GM21717 (cell line): ENCODE measurements around the gene FGGY.

Experiments
- ATAC-seq: cut with Tn5 transposase; IDR thresholded peaks from one replicate; pipeline ENCODE4 v1.9.1; 2021; ENCODE audit warnings: mild to moderate bottlenecking, moderate library complexity; ENCODE audit not compliant: unreplicated experiment

FGGY gene

GRCh38 chr1:59314776-59315528 is 18.1 kb downstream of the FGGY start:
- no peak for ATAC-seq

GRCh38 chr1:59315529-59316463 is 18.9 kb downstream of the FGGY start:
- no peak for ATAC-seq

GRCh38 chr1:59316497-59317128 is 19.7 kb downstream of the FGGY start:
- no peak for ATAC-seq

- no peak for ATAC-seq
Observed at GRCh38 chr1:59317343-59317742, 20.4 kb downstream of the FGGY start.

- no peak for ATAC-seq
Observed at GRCh38 chr1:59317780-59318179, 20.9 kb downstream of the FGGY start.

- ATAC-seq: no peak
Observed at GRCh38 chr1:59318271-59318860, 21.5 kb downstream of the FGGY start.

- ATAC-seq: no peak
Observed at GRCh38 chr1:59322394-59322793, 25.5 kb downstream of the FGGY start.

GRCh38 chr1:59322814-59323213 is 25.9 kb downstream of the FGGY start:
- no peak for ATAC-seq

- no peak for ATAC-seq
Observed at GRCh38 chr1:59323879-59324278, 27.0 kb downstream of the FGGY start.

GRCh38 chr1:59328353-59328752 is 31.5 kb downstream of the FGGY start:
- ATAC-seq: no peak

GRCh38 chr1:59329412-59330053 is 32.6 kb downstream of the FGGY start:
- no peak for ATAC-seq

- no peak for ATAC-seq
Observed at GRCh38 chr1:59331686-59332620, 35.1 kb downstream of the FGGY start.

- peak; percentile 58 for ATAC-seq
Observed at GRCh38 chr1:59332983-59333382, 36.1 kb downstream of the FGGY start.

- ATAC-seq: no peak
Observed at GRCh38 chr1:59333626-59334277, 36.9 kb downstream of the FGGY start.

- ATAC-seq: no peak
Observed at GRCh38 chr1:59340411-59341307, 43.8 kb downstream of the FGGY start.

GRCh38 chr1:59342801-59343575 is 46.1 kb downstream of the FGGY start:
- no peak for ATAC-seq

- no peak for ATAC-seq
Observed at GRCh38 chr1:59343576-59343840, 46.6 kb downstream of the FGGY start.

GRCh38 chr1:59345221-59345620 is 48.3 kb downstream of the FGGY start:
- no peak for ATAC-seq
